Measurements from ENCODE around the gene ARHGEF33. TPM values are rescaled to one million over a fixed set of nuclear protein-coding genes. Genes with fewer than 3 reads are reported as not detected.

The ARHGEF33 gene
- total and polyA plus RNA-seq, 2 experiments from 2014 or later, result 0.10 to 1.8 TPM

DNA sequence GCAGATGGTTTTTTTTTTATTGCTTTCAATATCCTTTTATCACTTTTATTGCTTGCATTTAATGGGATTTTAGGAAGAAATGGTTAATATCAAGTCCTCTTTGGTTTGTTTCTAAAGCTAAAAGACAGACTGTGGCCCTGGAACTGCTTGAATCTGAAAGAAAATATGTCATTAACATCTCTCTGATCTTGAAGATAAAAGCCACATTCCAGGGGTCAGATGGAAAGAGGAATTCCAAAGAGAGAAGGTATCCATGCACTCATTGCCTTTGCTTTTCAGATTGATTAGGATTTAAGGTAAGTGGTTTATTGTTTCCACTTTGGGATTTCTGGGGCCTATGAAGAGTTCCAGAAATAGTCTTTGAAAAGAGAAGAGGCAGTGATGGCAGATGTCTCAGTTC lies 54.1 kb downstream of the ARHGEF33 start (continued):
- TF ChIP-seq ZNF331 (CRISPR knock-in tag; IDR thresholded peaks at IDR 0.05; ENCODE audit: low read depth) (no peak), STAT1 (IDR thresholded peaks at IDR 0.05; ENCODE audit: unreplicated experiment) (no peak), EZH2phosphoT487 (IDR thresholded peaks at IDR 0.05; ENCODE audit: unreplicated experiment) (no peak), POLR2AphosphoS5 (IDR thresholded peaks at IDR 0.05; ENCODE audit: low read depth) (no peak)
- TF ChIP-seq, protein P1, sequence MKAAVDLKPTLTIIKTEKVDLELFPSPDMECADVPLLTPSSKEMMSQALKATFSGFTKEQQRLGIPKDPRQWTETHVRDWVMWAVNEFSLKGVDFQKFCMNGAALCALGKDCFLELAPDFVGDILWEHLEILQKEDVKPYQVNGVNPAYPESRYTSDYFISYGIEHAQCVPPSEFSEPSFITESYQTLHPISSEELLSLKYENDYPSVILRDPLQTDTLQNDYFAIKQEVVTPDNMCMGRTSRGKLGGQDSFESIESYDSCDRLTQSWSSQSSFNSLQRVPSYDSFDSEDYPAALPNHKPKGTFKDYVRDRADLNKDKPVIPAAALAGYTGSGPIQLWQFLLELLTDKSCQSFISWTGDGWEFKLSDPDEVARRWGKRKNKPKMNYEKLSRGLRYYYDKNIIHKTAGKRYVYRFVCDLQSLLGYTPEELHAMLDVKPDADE (IDR thresholded peaks at IDR 0.05), result no peak
- TF ChIP-seq, protein P2, sequence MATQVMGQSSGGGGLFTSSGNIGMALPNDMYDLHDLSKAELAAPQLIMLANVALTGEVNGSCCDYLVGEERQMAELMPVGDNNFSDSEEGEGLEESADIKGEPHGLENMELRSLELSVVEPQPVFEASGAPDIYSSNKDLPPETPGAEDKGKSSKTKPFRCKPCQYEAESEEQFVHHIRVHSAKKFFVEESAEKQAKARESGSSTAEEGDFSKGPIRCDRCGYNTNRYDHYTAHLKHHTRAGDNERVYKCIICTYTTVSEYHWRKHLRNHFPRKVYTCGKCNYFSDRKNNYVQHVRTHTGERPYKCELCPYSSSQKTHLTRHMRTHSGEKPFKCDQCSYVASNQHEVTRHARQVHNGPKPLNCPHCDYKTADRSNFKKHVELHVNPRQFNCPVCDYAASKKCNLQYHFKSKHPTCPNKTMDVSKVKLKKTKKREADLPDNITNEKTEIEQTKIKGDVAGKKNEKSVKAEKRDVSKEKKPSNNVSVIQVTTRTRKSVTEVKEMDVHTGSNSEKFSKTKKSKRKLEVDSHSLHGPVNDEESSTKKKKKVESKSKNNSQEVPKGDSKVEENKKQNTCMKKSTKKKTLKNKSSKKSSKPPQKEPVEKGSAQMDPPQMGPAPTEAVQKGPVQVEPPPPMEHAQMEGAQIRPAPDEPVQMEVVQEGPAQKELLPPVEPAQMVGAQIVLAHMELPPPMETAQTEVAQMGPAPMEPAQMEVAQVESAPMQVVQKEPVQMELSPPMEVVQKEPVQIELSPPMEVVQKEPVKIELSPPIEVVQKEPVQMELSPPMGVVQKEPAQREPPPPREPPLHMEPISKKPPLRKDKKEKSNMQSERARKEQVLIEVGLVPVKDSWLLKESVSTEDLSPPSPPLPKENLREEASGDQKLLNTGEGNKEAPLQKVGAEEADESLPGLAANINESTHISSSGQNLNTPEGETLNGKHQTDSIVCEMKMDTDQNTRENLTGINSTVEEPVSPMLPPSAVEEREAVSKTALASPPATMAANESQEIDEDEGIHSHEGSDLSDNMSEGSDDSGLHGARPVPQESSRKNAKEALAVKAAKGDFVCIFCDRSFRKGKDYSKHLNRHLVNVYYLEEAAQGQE (IDR thresholded peaks at IDR 0.05; ENCODE audit: unreplicated experiment), result no peak

DNA sequence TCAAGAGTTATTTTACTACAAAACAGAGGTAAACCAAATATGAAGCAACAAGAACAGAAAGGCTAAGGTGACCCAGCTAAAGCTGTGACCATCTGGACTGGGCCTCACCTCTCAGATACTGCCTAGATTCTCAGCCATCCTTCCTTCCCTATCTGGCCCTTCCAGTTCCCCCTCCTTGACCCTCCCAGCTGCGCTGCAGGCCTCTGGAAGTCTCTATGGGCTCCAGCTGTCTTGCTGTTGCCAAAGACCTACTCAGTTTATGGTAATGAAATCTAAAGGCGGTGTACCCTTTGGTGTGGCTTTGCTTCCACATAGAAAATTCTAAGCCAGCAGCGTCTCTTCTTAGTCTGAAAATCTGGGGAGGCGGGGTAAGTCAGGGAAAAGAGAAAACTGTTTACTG lies 55.7 kb downstream of the ARHGEF33 start:
- peaks cover 10% of the 10 kb centered on the region for H3K4me1 ChIP-seq (ENCODE audit: insufficient read depth)
- H3K4me2 ChIP-seq, result no peak overlapping the region
- no peak overlapping the region for H3K4me3 Mint-ChIP-seq
- peak overlapping the region; percentile 53 for H2AFZ ChIP-seq
- H3K4me3 ChIP-seq, result no peak overlapping the region
- H3K27me3 ChIP-seq (ENCODE audit: insufficient read depth), result no peaks in the 10 kb centered on the region
- peaks cover 25% of the 10 kb centered on the region for H3K4me1 Mint-ChIP-seq
- H4K20me1 ChIP-seq (replicated peaks; ENCODE audit: insufficient read depth), result no peaks in the 10 kb centered on the region
- H3K9me2 ChIP-seq (ENCODE audit: insufficient read depth), result no peaks in the 10 kb centered on the region
- no peak overlapping the region; the same call in 1 of the 2 replicates for H3K27ac ChIP-seq (ENCODE audit: low read depth)
- no peaks in the 10 kb centered on the region; the same call in 2 of the 3 replicates for H3K36me3 Mint-ChIP-seq (ENCODE audit: low read depth)
- no peaks in the 10 kb centered on the region for H3K36me3 ChIP-seq (ENCODE audit: insufficient read depth)
- H3F3A ChIP-seq (replicated peaks; ENCODE audit: low read depth), result no peaks in the 10 kb centered on the region
- ATAC-seq, result peak; percentile 13; the same call in 1 of the 3 replicates
- H3K27me3 Mint-ChIP-seq (ENCODE audit: insufficient read depth, low read depth, poor library complexity), result peaks cover 2% of the 10 kb centered on the region
- no peaks in the 10 kb centered on the region for H3K79me2 ChIP-seq (replicated peaks; ENCODE audit: insufficient read depth)
- no peak for DNase-seq (ENCODE audit: low spot score)
- 0 out of 3 replicates have a peak, but pooled peaks cover 5% of the 10 kb centered on the region for H3K9me3 Mint-ChIP-seq
- H3K27ac Mint-ChIP-seq, result no peak overlapping the region
- TF ChIP-seq, protein P3, sequence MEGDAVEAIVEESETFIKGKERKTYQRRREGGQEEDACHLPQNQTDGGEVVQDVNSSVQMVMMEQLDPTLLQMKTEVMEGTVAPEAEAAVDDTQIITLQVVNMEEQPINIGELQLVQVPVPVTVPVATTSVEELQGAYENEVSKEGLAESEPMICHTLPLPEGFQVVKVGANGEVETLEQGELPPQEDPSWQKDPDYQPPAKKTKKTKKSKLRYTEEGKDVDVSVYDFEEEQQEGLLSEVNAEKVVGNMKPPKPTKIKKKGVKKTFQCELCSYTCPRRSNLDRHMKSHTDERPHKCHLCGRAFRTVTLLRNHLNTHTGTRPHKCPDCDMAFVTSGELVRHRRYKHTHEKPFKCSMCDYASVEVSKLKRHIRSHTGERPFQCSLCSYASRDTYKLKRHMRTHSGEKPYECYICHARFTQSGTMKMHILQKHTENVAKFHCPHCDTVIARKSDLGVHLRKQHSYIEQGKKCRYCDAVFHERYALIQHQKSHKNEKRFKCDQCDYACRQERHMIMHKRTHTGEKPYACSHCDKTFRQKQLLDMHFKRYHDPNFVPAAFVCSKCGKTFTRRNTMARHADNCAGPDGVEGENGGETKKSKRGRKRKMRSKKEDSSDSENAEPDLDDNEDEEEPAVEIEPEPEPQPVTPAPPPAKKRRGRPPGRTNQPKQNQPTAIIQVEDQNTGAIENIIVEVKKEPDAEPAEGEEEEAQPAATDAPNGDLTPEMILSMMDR (conservative IDR thresholded peaks at IDR 0.05; ENCODE audit: low read depth in 2 of 2), result no peak
- TF ChIP-seq NANOG (IDR thresholded peaks at IDR 0.05; ENCODE audit: borderline replicate concordance) (no peak), POLR2AphosphoS5 (IDR thresholded peaks at IDR 0.05; ENCODE audit: low read depth) (no peak), EZH2phosphoT487 (IDR thresholded peaks at IDR 0.05; ENCODE audit: unreplicated experiment) (no peak), STAT1 (IDR thresholded peaks at IDR 0.05; ENCODE audit: unreplicated experiment) (no peak)
- TF ChIP-seq, protein P4, sequence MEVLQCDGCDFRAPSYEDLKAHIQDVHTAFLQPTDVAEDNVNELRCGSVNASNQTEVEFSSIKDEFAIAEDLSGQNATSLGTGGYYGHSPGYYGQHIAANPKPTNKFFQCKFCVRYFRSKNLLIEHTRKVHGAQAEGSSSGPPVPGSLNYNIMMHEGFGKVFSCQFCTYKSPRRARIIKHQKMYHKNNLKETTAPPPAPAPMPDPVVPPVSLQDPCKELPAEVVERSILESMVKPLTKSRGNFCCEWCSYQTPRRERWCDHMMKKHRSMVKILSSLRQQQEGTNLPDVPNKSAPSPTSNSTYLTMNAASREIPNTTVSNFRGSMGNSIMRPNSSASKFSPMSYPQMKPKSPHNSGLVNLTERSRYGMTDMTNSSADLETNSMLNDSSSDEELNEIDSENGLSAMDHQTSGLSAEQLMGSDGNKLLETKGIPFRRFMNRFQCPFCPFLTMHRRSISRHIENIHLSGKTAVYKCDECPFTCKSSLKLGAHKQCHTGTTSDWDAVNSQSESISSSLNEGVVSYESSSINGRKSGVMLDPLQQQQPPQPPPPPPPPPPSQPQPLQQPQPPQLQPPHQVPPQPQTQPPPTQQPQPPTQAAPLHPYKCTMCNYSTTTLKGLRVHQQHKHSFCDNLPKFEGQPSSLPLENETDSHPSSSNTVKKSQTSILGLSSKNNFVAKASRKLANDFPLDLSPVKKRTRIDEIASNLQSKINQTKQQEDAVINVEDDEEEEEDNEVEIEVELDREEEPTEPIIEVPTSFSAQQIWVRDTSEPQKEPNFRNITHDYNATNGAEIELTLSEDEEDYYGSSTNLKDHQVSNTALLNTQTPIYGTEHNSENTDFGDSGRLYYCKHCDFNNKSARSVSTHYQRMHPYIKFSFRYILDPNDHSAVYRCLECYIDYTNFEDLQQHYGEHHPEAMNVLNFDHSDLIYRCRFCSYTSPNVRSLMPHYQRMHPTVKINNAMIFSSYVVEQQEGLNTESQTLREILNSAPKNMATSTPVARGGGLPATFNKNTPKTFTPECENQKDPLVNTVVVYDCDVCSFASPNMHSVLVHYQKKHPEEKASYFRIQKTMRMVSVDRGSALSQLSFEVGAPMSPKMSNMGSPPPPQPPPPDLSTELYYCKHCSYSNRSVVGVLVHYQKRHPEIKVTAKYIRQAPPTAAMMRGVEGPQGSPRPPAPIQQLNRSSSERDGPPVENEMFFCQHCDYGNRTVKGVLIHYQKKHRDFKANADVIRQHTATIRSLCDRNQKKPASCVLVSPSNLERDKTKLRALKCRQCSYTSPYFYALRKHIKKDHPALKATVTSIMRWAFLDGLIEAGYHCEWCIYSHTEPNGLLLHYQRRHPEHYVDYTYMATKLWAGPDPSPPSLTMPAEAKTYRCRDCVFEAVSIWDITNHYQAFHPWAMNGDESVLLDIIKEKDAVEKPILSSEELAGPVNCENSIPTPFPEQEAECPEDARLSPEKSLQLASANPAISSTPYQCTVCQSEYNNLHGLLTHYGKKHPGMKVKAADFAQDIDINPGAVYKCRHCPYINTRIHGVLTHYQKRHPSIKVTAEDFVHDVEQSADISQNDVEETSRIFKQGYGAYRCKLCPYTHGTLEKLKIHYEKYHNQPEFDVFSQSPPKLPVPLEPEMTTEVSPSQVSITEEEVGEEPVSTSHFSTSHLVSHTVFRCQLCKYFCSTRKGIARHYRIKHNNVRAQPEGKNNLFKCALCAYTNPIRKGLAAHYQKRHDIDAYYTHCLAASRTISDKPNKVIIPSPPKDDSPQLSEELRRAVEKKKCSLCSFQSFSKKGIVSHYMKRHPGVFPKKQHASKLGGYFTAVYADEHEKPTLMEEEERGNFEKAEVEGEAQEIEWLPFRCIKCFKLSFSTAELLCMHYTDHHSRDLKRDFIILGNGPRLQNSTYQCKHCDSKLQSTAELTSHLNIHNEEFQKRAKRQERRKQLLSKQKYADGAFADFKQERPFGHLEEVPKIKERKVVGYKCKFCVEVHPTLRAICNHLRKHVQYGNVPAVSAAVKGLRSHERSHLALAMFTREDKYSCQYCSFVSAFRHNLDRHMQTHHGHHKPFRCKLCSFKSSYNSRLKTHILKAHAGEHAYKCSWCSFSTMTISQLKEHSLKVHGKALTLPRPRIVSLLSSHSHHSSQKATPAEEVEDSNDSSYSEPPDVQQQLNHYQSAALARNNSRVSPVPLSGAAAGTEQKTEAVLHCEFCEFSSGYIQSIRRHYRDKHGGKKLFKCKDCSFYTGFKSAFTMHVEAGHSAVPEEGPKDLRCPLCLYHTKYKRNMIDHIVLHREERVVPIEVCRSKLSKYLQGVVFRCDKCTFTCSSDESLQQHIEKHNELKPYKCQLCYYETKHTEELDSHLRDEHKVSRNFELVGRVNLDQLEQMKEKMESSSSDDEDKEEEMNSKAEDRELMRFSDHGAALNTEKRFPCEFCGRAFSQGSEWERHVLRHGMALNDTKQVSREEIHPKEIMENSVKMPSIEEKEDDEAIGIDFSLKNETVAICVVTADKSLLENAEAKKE (CRISPR knock-in tag; IDR thresholded peaks at IDR 0.05), result no peak

Data from GM23338 (cell line).